Body of pancreas (tissue), 4 donors: ENCODE results near the gene PHPT1. TPM values are rescaled to one million over a fixed set of nuclear protein-coding genes. Genes with fewer than 3 reads are reported as not detected.

ENCODE experiments used
- ATAC-seq: fragments of 150-250 bp; one replicate; pipeline ENCODE4 v1.9.1; 2016
- DNase-seq, 4 donors: peaks; one replicate each; pipeline ENCODE4 v3.0.0-alpha.2; 2019
- H3K27ac ChIP-seq, 4 donors: fragments of 200-600 bp; sonication (generic); 1 replicate in 3 of 4; 2 replicates in 1 of 4; pipeline versions ENCODE4 v1.5.1 to v1.6.1; 2016 to 2019; ENCODE audit warnings: mild to moderate bottlenecking in 1 of 4, mixed read lengths in 1 of 4, moderate library complexity in 1 of 4
- H3K27me3 ChIP-seq, 2 donors: fragments of 200-600 bp; sonication (generic); one replicate each; pipeline ENCODE4 v1.6.0; 2016; ENCODE audit warnings: mild to moderate bottlenecking in 1 of 2
- H3K36me3 ChIP-seq, 2 donors: fragments of 200-600 bp; sonication (generic); replicated peaks in 1 of 2; 2 replicates each; pipeline ENCODE4 v1.5.1; 2016; ENCODE audit warnings: low read depth in 2 of 2; ENCODE audit not compliant: insufficient read depth in 1 of 2
- H3K4me1 ChIP-seq: fragments of 200-600 bp; sonication (generic); one replicate; pipeline ENCODE4 v1.6.0; 2016
- H3K4me3 ChIP-seq, 2 donors: fragments of 200-600 bp; sonication (generic); 1 replicate in 1 of 2; 2 replicates in 1 of 2; pipeline ENCODE4 v1.5.1; 2016 to 2019
- H3K9me3 ChIP-seq, 3 donors: fragments of 200-600 bp; sonication (generic); 1 replicate in 2 of 3; 2 replicates in 1 of 3; pipeline ENCODE4 v1.5.1; 2016
- CTCF ChIP-seq, 7 experiments: fragments of 450-650 bp in 4 of 7; fragments of 200-600 bp in 3 of 7; sonication (generic) in 3 of 7; IDR thresholded peaks; one replicate each; pipeline ENCODE4 v1.5.1; 2016 to 2019; ENCODE audit warnings: antibody characterized with exemption in 7 of 7
- POLR2A ChIP-seq, 3 donors: fragments of 450-650 bp; IDR thresholded peaks; one replicate each; pipeline ENCODE4 v1.6.1; 2016; ENCODE audit warnings: antibody characterized with exemption in 3 of 3, mild to moderate bottlenecking in 2 of 3
- WGBS, 2 donors: methylation state at CpG; one replicate each; pipeline ENCODE4 v1.1.5; 2017; 5-methylcytosine and 5-hydroxymethylcytosine counted together
- intact Hi-C: fragments of 100-400 bp; cut with DNase I; formaldehyde crosslinking; loops from one replicate; pipeline ENCODE4 v1.15.1; 2023
- total RNA-seq, 2 donors: library from RNA; depleted of rRNA; stranded (reverse); fragments of >200 nt; gene quantifications; one replicate each; pipeline ENCODE4 v1.1.0, GENCODE V29; 2016

PHPT1 gene
- total RNA-seq, 2 donors from 2014 or later: 60.6 to 65.6 TPM

GRCh38 chr9:136886610-136887597, 37.7 kb downstream of the PHPT1 start:
- ATAC-seq: peak; percentile 69
- Histone ChIP-seq H3K27ac (peak overlapping the region; percentile 43 to 87 (median 80)), H3K4me3 (peak overlapping the region; percentile 73 to 98), H3K27me3 (no peaks in the 10 kb centered on the region), H3K4me1 (peaks cover 31% of the 10 kb centered on the region), H3K36me3 (no peaks in the 10 kb centered on the region), H3K9me3 (no peaks in the 10 kb centered on the region)
- no peak for TF ChIP-seq CTCF (IDR thresholded peaks at IDR 0.05)
- no peak for TF ChIP-seq POLR2A (IDR thresholded peaks at IDR 0.05)
- peak in 2 of 4 donors; percentile 36 to 43 for DNase-seq
- intact Hi-C loops: no loop called here
- WGBS, 2 donors: 1 to 3% methylated on average over 7 to 61 of the region's 76 CpGs

DNA sequence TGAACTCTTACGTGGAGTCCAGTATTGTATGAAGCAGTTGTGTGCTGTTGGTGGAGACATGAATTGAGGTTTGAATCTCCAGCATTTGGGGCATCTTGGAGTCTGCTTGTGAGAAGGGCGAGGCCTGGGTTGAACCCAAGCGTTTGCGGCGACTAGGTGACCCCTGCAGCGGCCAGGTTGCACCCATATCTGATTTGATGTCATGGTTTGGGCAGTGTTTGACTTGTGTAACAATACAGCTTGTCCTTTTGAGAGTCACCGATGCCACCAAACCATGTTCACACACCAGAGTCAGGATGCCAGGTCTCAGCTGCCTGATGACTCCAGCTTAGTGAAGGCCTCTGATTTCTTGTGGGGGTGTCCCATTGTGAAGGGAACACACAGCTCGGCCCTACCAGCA, 39.2 kb downstream of the PHPT1 start:
- 80 to 82% methylated on average over 7 to 8 of the region's 8 CpGs for WGBS, 2 donors
- no peak for ATAC-seq
- H3K27ac ChIP-seq: no peak overlapping the region
- H3K4me1 ChIP-seq: peaks cover 26% of the 10 kb centered on the region
- no peaks in the 10 kb centered on the region for H3K36me3 ChIP-seq
- TF ChIP-seq POLR2A (IDR thresholded peaks at IDR 0.05) (no peak), CTCF (IDR thresholded peaks at IDR 0.05) (no peak)
- H3K9me3 ChIP-seq: no peaks in the 10 kb centered on the region
- intact Hi-C loops: no loop called here
- DNase-seq: no peak
- no peaks in the 10 kb centered on the region for H3K27me3 ChIP-seq
- H3K4me3 ChIP-seq: no peak overlapping the region

DNA sequence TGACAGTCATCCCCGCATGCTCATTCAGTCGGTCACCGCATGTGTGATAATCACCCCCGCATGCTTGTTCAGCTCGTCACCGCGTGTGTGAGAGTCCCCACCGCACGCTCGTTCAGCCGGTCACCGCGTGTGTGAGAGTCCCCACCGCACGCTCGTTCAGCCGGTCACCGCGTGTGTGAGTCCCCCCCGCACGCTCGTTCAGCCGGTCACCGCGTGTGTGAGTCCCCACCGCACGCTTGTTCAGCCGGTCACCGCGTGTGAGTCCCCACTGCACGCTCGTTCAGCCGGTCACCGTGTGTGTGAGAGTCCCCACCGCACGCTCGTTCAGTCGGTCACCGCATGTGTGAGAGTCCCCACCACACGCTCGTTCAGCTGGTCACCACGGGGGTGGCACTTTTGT, 40.6 kb downstream of the PHPT1 start:
- TF ChIP-seq POLR2A (IDR thresholded peaks at IDR 0.05) (no peak), CTCF (IDR thresholded peaks at IDR 0.05) (no peak)
- ATAC-seq (no peak), DNase-seq (no peak)
- WGBS, 2 donors: 90 to 94% methylated on average over 37 to 39 of the region's 42 CpGs
- H3K27ac ChIP-seq: no peak overlapping the region
- H3K36me3 ChIP-seq: no peaks in the 10 kb centered on the region
- no peaks in the 10 kb centered on the region for H3K9me3 ChIP-seq
- intact Hi-C loops: no loop called here
- H3K4me1 ChIP-seq: peaks cover 26% of the 10 kb centered on the region
- no peaks in the 10 kb centered on the region for H3K27me3 ChIP-seq
- H3K4me3 ChIP-seq: no peak overlapping the region

DNA sequence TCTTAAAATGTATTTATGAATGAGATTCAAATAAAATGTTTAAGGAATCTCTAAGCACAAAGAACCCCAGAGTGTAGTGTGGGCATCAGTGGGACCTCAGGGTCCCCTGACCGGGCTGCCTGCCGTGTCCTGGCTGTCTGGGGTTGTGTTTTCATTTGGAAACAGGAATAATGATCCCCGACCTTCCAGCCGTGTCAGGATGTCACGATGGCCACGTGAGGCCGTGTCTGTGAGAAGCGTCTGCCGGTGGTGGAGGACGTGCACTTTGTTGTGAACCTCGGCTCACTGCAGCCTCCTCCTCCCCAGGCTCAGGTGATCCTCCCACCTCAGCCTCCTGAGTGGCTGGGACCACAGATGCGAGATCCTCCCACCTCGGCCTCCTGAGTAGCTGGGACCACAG, 41.5 kb downstream of the PHPT1 start:
- ATAC-seq (no peak), DNase-seq (no peak)
- 75 to 86% methylated on average over 5 to 13 of the region's 13 CpGs for WGBS, 2 donors
- Histone ChIP-seq H3K4me3 (no peak overlapping the region), H3K27me3 (no peaks in the 10 kb centered on the region), H3K4me1 (peaks cover 18% of the 10 kb centered on the region), H3K27ac (no peak overlapping the region), H3K9me3 (no peaks in the 10 kb centered on the region), H3K36me3 (no peaks in the 10 kb centered on the region)
- TF ChIP-seq CTCF (IDR thresholded peaks at IDR 0.05) (no peak), POLR2A (IDR thresholded peaks at IDR 0.05) (no peak)
- intact Hi-C loops: no loop called here
